OCI-LY1 (cell line): ENCODE measurements around the gene TERF2IP.

Experiments used
- EZH2 ChIP-seq: fragments of 200-600 bp; sonication (generic), shearing (Covaris generic); IDR thresholded peaks from 2 replicates; pipeline ENCODE4 v1.8.0; 2017; ENCODE audit warnings: borderline replicate concordance, mixed run types, mild to moderate bottlenecking, antibody characterized with exemption, low read length, moderate library complexity, mixed read lengths
- TF ChIP-seq, protein P1 (sequence below): fragments of 200-600 bp; sonication (generic), shearing (Covaris generic); IDR thresholded peaks from 2 replicates; pipeline ENCODE4 v1.5.1; 2017; ENCODE audit warnings: mild to moderate bottlenecking, antibody characterized with exemption, low read length, moderate library complexity, mixed read lengths

DNA sequence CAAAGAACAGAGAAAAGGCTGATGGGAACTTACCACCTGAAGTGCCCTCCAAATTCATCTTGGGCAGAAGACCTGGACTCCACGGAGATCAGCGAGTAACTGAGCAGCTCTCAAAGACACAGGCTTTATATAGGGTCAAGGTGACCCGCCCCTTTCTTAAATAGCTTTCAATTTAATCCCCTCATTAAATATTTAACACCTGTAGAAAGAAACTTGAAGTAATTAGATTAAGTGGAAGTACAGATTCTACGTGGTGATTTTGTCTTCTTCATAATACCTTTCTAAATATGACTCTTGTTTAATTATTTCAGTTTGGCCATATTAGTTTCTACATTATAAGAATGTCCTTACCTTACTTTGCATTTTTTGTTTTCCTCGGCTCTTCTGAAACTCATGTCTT, 53.8 kb downstream of the TERF2IP start, which contains the start of gene DUXB:
- TF ChIP-seq, protein P1, sequence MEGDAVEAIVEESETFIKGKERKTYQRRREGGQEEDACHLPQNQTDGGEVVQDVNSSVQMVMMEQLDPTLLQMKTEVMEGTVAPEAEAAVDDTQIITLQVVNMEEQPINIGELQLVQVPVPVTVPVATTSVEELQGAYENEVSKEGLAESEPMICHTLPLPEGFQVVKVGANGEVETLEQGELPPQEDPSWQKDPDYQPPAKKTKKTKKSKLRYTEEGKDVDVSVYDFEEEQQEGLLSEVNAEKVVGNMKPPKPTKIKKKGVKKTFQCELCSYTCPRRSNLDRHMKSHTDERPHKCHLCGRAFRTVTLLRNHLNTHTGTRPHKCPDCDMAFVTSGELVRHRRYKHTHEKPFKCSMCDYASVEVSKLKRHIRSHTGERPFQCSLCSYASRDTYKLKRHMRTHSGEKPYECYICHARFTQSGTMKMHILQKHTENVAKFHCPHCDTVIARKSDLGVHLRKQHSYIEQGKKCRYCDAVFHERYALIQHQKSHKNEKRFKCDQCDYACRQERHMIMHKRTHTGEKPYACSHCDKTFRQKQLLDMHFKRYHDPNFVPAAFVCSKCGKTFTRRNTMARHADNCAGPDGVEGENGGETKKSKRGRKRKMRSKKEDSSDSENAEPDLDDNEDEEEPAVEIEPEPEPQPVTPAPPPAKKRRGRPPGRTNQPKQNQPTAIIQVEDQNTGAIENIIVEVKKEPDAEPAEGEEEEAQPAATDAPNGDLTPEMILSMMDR = no peak
- no peak for TF ChIP-seq EZH2
